Measurements from ENCODE around the gene SLC12A6.

Gene SLC12A6

DNA sequence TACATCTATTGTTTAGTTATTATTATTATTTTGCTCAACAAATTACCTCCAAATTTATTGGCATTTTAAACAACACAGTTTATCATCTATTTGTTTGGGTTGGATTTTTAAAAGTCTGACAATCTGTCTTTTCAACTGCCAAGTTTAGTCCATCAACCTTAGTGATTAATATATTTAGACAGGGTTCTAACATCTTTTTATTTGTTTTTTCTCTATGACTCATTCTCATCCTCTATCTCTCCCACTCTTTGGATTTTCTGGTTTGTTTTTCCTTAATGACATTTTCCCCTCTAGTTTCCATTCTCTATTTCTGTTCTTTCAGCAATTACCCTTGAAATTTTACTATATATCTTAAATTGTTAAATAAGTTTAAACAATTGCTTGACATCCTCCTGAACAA is 70.8 kb downstream of the SLC12A6 start:
- no peak overlapping the region for H3K4me3 ChIP-seq (ENCODE audit: low read depth, low read length)
- TF ChIP-seq, protein P1, sequence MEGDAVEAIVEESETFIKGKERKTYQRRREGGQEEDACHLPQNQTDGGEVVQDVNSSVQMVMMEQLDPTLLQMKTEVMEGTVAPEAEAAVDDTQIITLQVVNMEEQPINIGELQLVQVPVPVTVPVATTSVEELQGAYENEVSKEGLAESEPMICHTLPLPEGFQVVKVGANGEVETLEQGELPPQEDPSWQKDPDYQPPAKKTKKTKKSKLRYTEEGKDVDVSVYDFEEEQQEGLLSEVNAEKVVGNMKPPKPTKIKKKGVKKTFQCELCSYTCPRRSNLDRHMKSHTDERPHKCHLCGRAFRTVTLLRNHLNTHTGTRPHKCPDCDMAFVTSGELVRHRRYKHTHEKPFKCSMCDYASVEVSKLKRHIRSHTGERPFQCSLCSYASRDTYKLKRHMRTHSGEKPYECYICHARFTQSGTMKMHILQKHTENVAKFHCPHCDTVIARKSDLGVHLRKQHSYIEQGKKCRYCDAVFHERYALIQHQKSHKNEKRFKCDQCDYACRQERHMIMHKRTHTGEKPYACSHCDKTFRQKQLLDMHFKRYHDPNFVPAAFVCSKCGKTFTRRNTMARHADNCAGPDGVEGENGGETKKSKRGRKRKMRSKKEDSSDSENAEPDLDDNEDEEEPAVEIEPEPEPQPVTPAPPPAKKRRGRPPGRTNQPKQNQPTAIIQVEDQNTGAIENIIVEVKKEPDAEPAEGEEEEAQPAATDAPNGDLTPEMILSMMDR (IDR thresholded peaks at IDR 0.05; ENCODE audit: low read depth, low read length, missing control alignments), result no peak
- no peak for DNase-seq (ENCODE audit: low read depth)

DNA sequence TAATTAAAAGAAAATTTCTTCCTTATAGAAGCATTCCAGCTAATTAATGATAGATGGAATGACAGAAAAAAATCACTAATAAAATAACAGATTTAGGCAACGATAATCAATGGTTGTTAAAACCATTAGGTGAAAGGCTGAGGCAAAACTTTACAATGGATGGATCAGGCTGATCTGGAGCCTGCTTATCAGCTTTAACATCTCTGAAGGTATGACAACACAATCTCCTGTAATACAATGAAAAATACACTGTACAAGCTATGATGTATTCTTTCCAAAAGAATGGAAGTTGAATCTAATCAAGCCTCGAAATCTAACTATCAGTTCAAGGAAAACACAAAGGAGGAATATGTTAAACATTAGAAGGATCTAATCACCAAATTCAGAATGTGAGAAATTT is 73.5 kb downstream of the SLC12A6 start:
- no peak for DNase-seq (ENCODE audit: low read depth)
- no peak overlapping the region for H3K4me3 ChIP-seq (ENCODE audit: low read depth, low read length)
- TF ChIP-seq, protein P1 (IDR thresholded peaks at IDR 0.05; ENCODE audit: low read depth, low read length, missing control alignments), result no peak

DNA sequence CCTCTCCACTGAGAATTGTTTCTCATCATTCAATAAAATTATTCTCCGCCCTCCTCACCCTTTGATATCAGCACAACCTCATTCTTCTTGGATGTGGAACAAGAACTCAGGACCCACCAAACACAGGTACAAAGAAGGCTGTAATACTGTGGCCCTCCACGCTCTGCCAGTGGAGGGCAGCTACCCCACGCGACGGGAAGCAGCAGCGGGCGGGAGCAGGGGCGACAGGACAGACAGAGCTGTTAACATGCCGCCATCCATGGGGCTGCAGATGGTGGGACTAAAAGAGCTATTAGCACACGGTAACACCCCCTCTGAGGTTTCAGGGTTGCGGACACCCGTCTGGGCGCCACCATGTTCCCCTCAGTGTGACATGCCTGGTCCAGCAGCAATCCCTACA is 75.2 kb downstream of the SLC12A6 start:
- no peak for DNase-seq (ENCODE audit: low read depth)
- no peak overlapping the region for H3K4me3 ChIP-seq (ENCODE audit: low read depth, low read length)
- TF ChIP-seq, protein P1 (IDR thresholded peaks at IDR 0.05; ENCODE audit: low read depth, low read length, missing control alignments), result no peak

DNA sequence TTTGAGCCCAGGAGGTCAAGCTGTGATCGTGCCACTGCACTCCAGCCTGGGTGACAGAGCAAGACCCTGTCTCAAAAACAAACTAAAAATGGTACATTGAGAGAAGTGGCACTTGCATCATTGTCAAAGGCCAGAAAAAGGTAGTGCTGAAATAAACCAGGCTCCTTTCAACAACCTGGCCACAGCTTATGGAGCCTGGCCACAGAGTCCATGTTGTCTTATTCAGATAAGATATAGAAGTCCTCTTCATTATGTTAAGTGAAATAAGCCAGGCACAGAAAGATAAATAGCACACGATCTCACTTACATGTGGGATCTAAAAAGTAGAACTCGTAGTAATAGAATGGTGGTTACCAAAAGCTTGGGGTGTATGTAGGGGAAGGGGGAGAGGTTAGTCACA is 78.0 kb downstream of the SLC12A6 start:
- no peak overlapping the region for H3K4me3 ChIP-seq (ENCODE audit: low read depth, low read length)
- DNase-seq (ENCODE audit: low read depth), result no peak
- TF ChIP-seq, protein P1 (IDR thresholded peaks at IDR 0.05; ENCODE audit: low read depth, low read length, missing control alignments), result no peak

DNA sequence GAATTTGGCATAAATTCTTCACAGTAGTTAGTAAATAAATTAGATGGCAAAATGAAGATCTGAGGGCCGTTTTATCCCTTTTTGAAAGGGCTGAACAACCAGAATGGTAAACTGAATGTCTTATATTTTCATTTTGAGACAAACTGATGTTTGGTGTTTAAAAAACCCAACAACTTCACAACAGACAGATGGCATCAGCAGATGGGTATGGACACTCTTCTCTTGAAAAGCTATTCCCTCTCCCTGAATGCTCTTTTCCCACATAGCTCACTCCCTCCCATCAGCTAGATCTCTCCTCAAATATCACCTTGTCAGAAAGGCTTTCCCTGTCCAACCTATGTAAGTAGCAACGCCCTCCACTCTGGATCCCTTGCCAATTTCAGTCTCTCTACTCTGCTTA is 79.4 kb downstream of the SLC12A6 start:
- TF ChIP-seq, protein P1 (IDR thresholded peaks at IDR 0.05; ENCODE audit: low read depth, low read length, missing control alignments), result no peak
- no peak for DNase-seq (ENCODE audit: low read depth)
- no peak overlapping the region for H3K4me3 ChIP-seq (ENCODE audit: low read depth, low read length)

DNA sequence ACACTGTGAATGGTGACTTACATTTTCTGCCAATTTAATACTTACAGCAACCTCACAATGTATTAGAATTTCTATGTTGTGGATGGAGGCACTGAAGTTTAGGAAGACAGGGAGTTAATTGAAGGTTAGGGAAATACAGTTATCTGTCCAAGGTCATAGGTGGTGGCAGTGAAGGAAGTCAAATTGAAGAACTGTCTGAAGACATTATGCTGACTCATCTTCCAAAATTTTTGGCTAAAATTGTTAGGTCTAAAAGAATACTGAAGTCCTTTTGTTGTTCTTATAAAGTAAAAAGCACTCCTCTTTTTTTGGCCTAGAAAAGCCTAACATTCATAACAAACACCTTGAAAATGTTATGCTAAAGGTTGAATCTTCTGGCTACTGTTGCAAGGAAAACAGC is 85.0 kb downstream of the SLC12A6 start:
- no peak for DNase-seq (ENCODE audit: low read depth)
- no peak overlapping the region for H3K4me3 ChIP-seq (ENCODE audit: low read depth, low read length)
- TF ChIP-seq, protein P1 (IDR thresholded peaks at IDR 0.05; ENCODE audit: low read depth, low read length, missing control alignments), result no peak

DNA sequence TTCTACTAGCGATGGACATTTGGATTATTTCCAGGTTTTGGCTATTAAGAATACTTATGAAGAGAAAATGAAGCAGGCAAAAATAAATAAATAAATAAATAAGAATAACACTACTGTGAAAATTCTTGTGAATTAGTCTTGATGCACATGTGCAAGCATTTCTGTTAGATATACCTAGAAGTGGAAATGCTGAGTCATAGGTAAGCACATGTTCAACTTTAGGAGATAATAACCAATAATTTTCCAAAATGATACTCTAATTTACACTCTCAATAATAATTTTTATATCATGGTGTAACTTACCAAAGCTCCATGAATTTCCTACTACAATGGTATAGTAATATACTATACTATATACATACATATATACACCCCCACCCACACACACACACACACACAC is 89.4 kb downstream of the SLC12A6 start:
- DNase-seq (ENCODE audit: low read depth), result no peak
- H3K4me3 ChIP-seq (ENCODE audit: low read depth, low read length), result no peak overlapping the region
- TF ChIP-seq, protein P1 (IDR thresholded peaks at IDR 0.05; ENCODE audit: low read depth, low read length, missing control alignments), result no peak
